Tibial nerve (tissue), 4 donors: ENCODE data around the gene DEFB128.

Experiments
- CTCF ChIP-seq, 5 experiments: fragments of 200-600 bp in 3 of 5; fragments of 450-650 bp in 2 of 5; sonication (generic) in 3 of 5; IDR thresholded peaks; one replicate each; pipeline ENCODE4 v1.5.1; 2016 to 2019; ENCODE audit warnings: antibody characterized with exemption in 5 of 5, mild to moderate bottlenecking in 3 of 5, moderate library complexity in 2 of 5
- EP300 ChIP-seq, 2 donors: sonication (generic); formaldehyde crosslinking; IDR thresholded peaks; one replicate each; pipeline ENCODE4 v1.6.1; 2017; ENCODE audit warnings: antibody characterized with exemption in 2 of 2, mild to moderate bottlenecking in 1 of 2
- POLR2A ChIP-seq, 2 donors: fragments of 450-650 bp; IDR thresholded peaks; one replicate each; pipeline ENCODE4 v1.6.1; 2017; ENCODE audit warnings: antibody characterized with exemption in 2 of 2, mild to moderate bottlenecking in 2 of 2, moderate library complexity in 2 of 2

GRCh38 chr20:157154-157553 lies 32.4 kb downstream of the DEFB128 start, which contains the start of gene DEFB127:
- no peak for TF ChIP-seq CTCF (IDR thresholded peaks at IDR 0.05)
- TF ChIP-seq POLR2A (IDR thresholded peaks at IDR 0.05) = no peak
- TF ChIP-seq EP300 (IDR thresholded peaks at IDR 0.05) = no peak
